ENCODE results near the gene DYDC2. TPM values are rescaled to one million over a fixed set of nuclear protein-coding genes. Genes with fewer than 3 reads are reported as not detected.

DYDC2 gene
- total RNA-seq, 1 donor from 2014 or later, result 5.8 TPM

DNA sequence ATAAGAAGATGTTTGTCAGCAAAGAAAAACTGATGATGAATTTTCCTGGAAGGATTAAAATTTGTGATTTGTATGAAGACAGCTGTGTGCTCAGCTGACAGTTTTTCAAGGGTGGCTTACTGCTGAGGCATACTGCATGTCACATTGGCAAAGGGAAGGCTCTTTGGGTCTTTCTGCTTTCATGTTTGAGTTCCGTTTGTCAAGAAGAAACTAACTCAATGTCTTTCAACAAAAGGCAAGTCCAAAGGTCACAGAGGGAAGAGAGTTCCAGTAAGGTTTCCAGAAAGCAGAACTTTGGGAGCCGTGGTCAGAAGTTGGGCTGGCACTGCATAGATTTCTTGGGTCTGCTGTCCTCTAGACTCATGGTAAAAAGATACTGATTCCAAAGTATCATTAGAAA, 16.9 kb downstream of the DYDC2 start:
- DNase-seq (ENCODE audit: low spot score), result no peak
- Histone ChIP-seq H3F3A (ENCODE audit: low read depth) (no peaks in the 10 kb centered on the region), H2AFZ (replicated peaks) (no peak overlapping the region), H3K79me2 (ENCODE audit: low read depth) (no peaks in the 10 kb centered on the region), H3K4me3 (no peak overlapping the region), H3K27me3 (no peaks in the 10 kb centered on the region), H3K27ac (no peak overlapping the region), H3K36me3 (no peaks in the 10 kb centered on the region), H3K4me2 (no peak overlapping the region), H3K4me1 (no peaks in the 10 kb centered on the region), H3K9me3 (ENCODE audit: low read depth) (no peaks in the 10 kb centered on the region), H3K9ac (no peak overlapping the region), H4K20me1 (ENCODE audit: low read depth) (no peaks in the 10 kb centered on the region)
- H3K9me3 Mint-ChIP-seq, result peaks cover 5% of the 10 kb centered on the region
- H3K36me3 Mint-ChIP-seq, result peaks cover 2% of the 10 kb centered on the region
- H3K27me3 Mint-ChIP-seq (ENCODE audit: insufficient read depth, low read depth), result peaks cover 4% of the 10 kb centered on the region
- TF ChIP-seq, protein P1, sequence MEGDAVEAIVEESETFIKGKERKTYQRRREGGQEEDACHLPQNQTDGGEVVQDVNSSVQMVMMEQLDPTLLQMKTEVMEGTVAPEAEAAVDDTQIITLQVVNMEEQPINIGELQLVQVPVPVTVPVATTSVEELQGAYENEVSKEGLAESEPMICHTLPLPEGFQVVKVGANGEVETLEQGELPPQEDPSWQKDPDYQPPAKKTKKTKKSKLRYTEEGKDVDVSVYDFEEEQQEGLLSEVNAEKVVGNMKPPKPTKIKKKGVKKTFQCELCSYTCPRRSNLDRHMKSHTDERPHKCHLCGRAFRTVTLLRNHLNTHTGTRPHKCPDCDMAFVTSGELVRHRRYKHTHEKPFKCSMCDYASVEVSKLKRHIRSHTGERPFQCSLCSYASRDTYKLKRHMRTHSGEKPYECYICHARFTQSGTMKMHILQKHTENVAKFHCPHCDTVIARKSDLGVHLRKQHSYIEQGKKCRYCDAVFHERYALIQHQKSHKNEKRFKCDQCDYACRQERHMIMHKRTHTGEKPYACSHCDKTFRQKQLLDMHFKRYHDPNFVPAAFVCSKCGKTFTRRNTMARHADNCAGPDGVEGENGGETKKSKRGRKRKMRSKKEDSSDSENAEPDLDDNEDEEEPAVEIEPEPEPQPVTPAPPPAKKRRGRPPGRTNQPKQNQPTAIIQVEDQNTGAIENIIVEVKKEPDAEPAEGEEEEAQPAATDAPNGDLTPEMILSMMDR (IDR thresholded peaks at IDR 0.05), result no peak
- no peak for TF ChIP-seq EZH2phosphoT487 (IDR thresholded peaks at IDR 0.05)
- TF ChIP-seq EZH2 (IDR thresholded peaks at IDR 0.05), result no peak
- H3K4me3 Mint-ChIP-seq, result no peak overlapping the region
- no peak overlapping the region for H3K27ac Mint-ChIP-seq
- H3K4me1 Mint-ChIP-seq, result peaks cover 9% of the 10 kb centered on the region

DNA sequence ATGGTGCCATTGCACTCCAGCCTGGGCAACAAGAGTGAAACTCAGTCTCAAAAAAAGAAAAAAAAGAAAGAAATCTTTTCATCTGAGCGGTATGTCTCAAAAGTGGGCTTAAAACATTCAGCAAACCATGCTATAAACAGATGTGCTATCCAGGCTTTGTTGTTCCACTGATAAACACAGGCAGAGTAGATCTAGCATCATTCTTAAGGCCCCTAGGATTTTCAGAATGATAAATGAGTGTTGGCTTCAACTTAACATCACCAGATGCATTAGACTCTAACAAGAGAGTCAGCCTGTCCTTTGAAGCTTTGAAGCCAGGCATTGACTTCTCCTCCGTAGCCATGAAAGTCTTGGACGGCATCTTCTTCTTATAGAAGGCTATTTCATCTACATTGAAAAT, 23.1 kb downstream of the DYDC2 start:
- Histone ChIP-seq H3F3A (ENCODE audit: low read depth) (peaks cover 4% of the 10 kb centered on the region), H3K4me1 (no peaks in the 10 kb centered on the region), H3K9ac (no peak overlapping the region), H2AFZ (replicated peaks) (no peak overlapping the region), H3K27me3 (no peaks in the 10 kb centered on the region), H3K4me2 (no peak overlapping the region), H3K79me2 (ENCODE audit: low read depth) (no peaks in the 10 kb centered on the region), H4K20me1 (ENCODE audit: low read depth) (no peaks in the 10 kb centered on the region), H3K27ac (no peak overlapping the region), H3K36me3 (no peaks in the 10 kb centered on the region), H3K4me3 (no peak overlapping the region), H3K9me3 (ENCODE audit: low read depth) (no peaks in the 10 kb centered on the region)
- TF ChIP-seq, protein P1 (IDR thresholded peaks at IDR 0.05), result no peak
- TF ChIP-seq EZH2phosphoT487 (IDR thresholded peaks at IDR 0.05) (no peak), EZH2 (IDR thresholded peaks at IDR 0.05) (no peak)
- no peak overlapping the region for H3K4me3 Mint-ChIP-seq
- H3K4me1 Mint-ChIP-seq, result no peaks in the 10 kb centered on the region
- no peak for DNase-seq (ENCODE audit: low spot score)
- H3K36me3 Mint-ChIP-seq, result no peaks in the 10 kb centered on the region
- no peaks in the 10 kb centered on the region for H3K9me3 Mint-ChIP-seq
- H3K27me3 Mint-ChIP-seq (ENCODE audit: insufficient read depth, low read depth), result peaks cover 6% of the 10 kb centered on the region
- H3K27ac Mint-ChIP-seq, result no peak overlapping the region

DNA sequence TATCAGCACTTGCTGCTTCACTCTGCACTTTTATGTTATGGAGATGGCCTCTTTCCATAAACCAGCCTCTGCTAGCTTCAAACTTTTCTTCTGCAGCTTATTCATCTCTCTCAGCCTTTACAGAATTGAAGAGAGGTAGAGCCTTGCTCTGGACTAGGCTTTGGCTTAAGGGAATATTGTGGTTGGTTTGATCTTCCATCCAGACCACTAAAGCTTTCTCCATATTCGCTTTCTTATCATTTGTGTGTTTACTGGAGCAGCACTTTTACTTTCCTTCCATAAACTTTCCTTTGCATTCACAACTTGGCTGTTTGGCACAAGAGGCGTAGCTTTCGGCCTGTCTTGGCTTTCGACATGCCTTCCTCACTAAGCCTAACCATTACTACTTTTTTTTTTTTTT, 23.6 kb downstream of the DYDC2 start:
- Histone ChIP-seq H3K9ac (no peak overlapping the region), H3K79me2 (ENCODE audit: low read depth) (no peaks in the 10 kb centered on the region), H3F3A (ENCODE audit: low read depth) (peaks cover 4% of the 10 kb centered on the region), H3K27me3 (no peaks in the 10 kb centered on the region), H3K9me3 (ENCODE audit: low read depth) (no peaks in the 10 kb centered on the region), H3K27ac (no peak overlapping the region), H3K4me1 (no peaks in the 10 kb centered on the region), H2AFZ (replicated peaks) (no peak overlapping the region), H3K36me3 (no peaks in the 10 kb centered on the region), H4K20me1 (ENCODE audit: low read depth) (no peaks in the 10 kb centered on the region), H3K4me3 (no peak overlapping the region), H3K4me2 (no peak overlapping the region)
- DNase-seq (ENCODE audit: low spot score), result no peak
- Mint-ChIP-seq H3K4me1 (no peaks in the 10 kb centered on the region), H3K36me3 (no peaks in the 10 kb centered on the region), H3K27me3 (ENCODE audit: insufficient read depth, low read depth) (peaks cover 6% of the 10 kb centered on the region), H3K9me3 (no peaks in the 10 kb centered on the region), H3K27ac (no peak overlapping the region), H3K4me3 (no peak overlapping the region)
- TF ChIP-seq EZH2 (IDR thresholded peaks at IDR 0.05) (no peak), EZH2phosphoT487 (IDR thresholded peaks at IDR 0.05) (no peak)
- TF ChIP-seq, protein P1 (IDR thresholded peaks at IDR 0.05), result no peak

Measured in neural progenitor cell (in vitro differentiated cells).